BJ (cell line): ENCODE results near the gene PXDN. TPM values are rescaled to one million over a fixed set of nuclear protein-coding genes. Genes with fewer than 3 reads are reported as not detected.

Experiments
- CTCF ChIA-PET: fragments of 350-600 bp; formaldehyde crosslinking; extraction: SDS; loops from one replicate; lab custom pipeline; 2021; ENCODE audit warnings: antibody characterized with exemption, inconsistent platforms; lab: Yijun Ruan, JAX
- POLR2A ChIA-PET: fragments of 300-600 bp; sonication (Branson Sonifier 250); formaldehyde crosslinking; extraction: SDS; loops from one replicate; lab custom pipeline; 2021; ENCODE audit warnings: antibody characterized with exemption; lab: Charles Lee
- DNase-seq: peaks from one replicate; pipeline ENCODE4 v3.0.0-alpha.2; 2011; ENCODE audit warnings: low read depth
- H3K27me3 ChIP-seq: 2 replicates; pipeline ENCODE4 v1.6.0; 2011; ENCODE audit warnings: low read length; ENCODE audit not compliant: control insufficient read depth, insufficient read depth
- H3K36me3 ChIP-seq: 2 replicates; pipeline ENCODE4 v1.5.1; 2011; ENCODE audit warnings: low read length; ENCODE audit not compliant: control insufficient read depth, insufficient read depth
- H3K4me3 ChIP-seq: 2 replicates; pipeline ENCODE4 v1.5.1; 2011; ENCODE audit warnings: low read depth, mild to moderate bottlenecking, control low read depth, low read length
- polyA plus RNA-seq: library from polyadenylated mRNA; depleted of rRNA; stranded (reverse); fragments of >200 nt; gene quantifications from 2 replicates; pipeline ENCODE4 v1.2.3, GENCODE V29; 2011
- TF ChIP-seq, protein P1 (sequence below): IDR thresholded peaks from 2 replicates; pipeline ENCODE4 v1.5.1; 2011; ENCODE audit warnings: low read depth, mild to moderate bottlenecking, control low read depth, inconsistent platforms, low read length, moderate library complexity; ENCODE audit not compliant: insufficient read depth

PXDN gene
- polyA plus RNA-seq, 1 experiment = 212 TPM

DNA sequence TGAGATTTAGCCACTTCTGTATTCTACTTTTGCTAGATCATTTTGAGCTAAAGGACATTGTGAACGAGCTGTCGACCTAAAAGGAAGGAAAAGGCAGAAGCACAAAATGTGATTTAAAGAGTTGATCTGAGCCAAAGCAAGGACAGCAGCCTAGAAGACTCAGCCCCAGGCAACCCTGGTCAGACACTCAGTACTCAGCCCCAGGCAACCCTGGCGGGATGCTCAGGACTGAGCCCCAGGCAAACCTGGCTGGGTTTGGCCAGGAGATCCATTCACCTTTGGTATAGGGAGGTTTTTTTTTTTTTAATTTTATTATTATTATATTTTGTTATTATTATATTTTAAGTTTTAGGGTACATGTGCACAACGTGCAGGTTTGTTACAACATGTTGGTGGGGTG is 34.3 kb upstream of the PXDN start:
- Histone ChIP-seq H3K4me3 (no peak overlapping the region), H3K27me3 (peaks cover 2% of the 10 kb centered on the region; the same call in 1 of the 2 replicates), H3K36me3 (no peaks in the 10 kb centered on the region)
- DNase-seq = no peak
- ChIA-PET POLR2A (no interaction called here), CTCF (interaction anchor here (1.2 to 3.2 kb wide), 3 partner anchors 10 to 227 kb away, joined by 3 to 20 read pairs (median 3); no protein-coding TSS in a partner anchor)
- TF ChIP-seq, protein P1, sequence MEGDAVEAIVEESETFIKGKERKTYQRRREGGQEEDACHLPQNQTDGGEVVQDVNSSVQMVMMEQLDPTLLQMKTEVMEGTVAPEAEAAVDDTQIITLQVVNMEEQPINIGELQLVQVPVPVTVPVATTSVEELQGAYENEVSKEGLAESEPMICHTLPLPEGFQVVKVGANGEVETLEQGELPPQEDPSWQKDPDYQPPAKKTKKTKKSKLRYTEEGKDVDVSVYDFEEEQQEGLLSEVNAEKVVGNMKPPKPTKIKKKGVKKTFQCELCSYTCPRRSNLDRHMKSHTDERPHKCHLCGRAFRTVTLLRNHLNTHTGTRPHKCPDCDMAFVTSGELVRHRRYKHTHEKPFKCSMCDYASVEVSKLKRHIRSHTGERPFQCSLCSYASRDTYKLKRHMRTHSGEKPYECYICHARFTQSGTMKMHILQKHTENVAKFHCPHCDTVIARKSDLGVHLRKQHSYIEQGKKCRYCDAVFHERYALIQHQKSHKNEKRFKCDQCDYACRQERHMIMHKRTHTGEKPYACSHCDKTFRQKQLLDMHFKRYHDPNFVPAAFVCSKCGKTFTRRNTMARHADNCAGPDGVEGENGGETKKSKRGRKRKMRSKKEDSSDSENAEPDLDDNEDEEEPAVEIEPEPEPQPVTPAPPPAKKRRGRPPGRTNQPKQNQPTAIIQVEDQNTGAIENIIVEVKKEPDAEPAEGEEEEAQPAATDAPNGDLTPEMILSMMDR = no peak

DNA sequence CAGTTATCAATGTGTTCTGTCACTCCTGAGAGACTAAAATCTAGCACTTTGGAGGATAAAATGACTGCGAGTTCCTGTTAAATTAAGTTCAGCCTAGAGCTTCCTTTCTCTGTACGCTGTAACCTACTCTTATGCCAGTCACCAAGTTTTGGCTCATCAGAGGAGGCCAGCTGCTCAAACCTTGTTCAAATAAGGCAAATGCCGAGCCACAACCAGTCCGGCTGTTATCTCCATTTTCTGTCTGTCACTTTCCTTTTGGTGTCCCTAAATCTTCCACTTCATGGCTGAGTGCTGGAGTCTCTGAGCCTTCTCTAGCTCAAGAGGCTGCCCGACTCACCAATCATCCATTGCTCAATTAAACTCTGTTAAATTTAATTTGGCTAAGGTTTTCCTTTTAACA is 33.5 kb upstream of the PXDN start:
- no peak for DNase-seq
- Histone ChIP-seq H3K4me3 (no peak overlapping the region), H3K36me3 (no peaks in the 10 kb centered on the region), H3K27me3 (peaks cover 2% of the 10 kb centered on the region; the same call in 1 of the 2 replicates)
- CTCF ChIA-PET = interaction anchor here (0.8 to 3.2 kb wide), 5 partner anchors 9 to 226 kb away, joined by 3 to 20 read pairs (median 3); no protein-coding TSS in a partner anchor
- TF ChIP-seq, protein P1 = no peak
- POLR2A ChIA-PET = no interaction called here

DNA sequence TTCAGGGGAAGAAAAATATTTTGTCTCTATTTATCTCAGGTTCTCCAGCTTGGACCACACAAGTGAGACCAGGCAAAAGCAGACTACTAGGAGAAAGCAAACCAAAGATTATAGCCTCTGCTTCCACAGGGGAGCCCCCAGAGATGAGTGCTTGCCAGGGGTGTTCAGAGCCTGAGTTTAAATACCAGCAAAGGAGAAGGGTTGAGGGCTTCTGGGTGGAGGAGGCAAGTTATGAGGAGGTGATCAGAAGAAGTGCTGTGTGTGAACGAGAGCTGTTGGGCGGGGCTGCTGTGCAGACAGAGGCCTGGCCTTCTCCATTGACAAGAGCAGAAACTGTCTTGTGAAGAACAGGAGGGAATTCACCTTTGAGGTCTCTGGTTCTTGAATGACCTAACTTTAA is 32.8 kb upstream of the PXDN start:
- ChIA-PET CTCF (interaction anchor here (0.9 to 3.2 kb wide), 3 partner anchors 8 to 51 kb away, joined by 3 to 20 read pairs (median 3); no protein-coding TSS in a partner anchor), POLR2A (no interaction called here)
- TF ChIP-seq, protein P1 = no peak
- no peaks in the 10 kb centered on the region for H3K36me3 ChIP-seq
- 0 out of 2 replicates have a peak, but pooled peaks cover 2% of the 10 kb centered on the region for H3K27me3 ChIP-seq
- DNase-seq = no peak
- H3K4me3 ChIP-seq = no peak overlapping the region

DNA sequence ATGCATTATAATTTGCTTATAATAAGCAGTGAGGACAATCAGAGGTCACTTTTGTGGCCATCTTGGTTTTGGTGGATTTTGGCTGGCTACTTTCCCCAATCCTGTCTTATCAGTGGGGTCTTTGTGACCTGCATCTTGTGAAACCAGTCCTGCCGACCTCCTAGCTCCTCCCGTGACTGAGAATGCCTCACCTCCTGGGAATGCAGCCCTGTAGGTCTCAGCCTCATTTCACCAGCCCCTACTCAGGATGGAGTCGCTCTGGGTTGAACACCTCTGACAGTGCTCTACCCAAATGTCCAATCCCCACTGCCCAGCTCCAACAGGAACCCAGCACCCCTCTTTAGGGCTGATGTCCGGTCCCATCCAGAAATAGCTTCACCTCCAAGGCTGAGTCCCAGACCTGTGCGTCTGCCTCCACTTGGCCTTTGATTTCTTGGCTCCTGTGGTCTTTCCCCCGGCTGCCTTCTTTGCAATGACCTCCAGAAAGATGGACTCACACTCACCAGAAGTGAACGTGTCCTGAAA is 31.3 kb upstream of the PXDN start:
- ChIA-PET POLR2A (no interaction called here), CTCF (interaction anchor here (2.5 kb wide), 1 partner anchor 9 kb away, joined by 7 read pairs; no protein-coding TSS in a partner anchor)
- TF ChIP-seq, protein P1 = no peak
- H3K36me3 ChIP-seq = no peaks in the 10 kb centered on the region
- no peak overlapping the region for H3K4me3 ChIP-seq
- no peaks in the 10 kb centered on the region for H3K27me3 ChIP-seq
- DNase-seq = no peak

DNA sequence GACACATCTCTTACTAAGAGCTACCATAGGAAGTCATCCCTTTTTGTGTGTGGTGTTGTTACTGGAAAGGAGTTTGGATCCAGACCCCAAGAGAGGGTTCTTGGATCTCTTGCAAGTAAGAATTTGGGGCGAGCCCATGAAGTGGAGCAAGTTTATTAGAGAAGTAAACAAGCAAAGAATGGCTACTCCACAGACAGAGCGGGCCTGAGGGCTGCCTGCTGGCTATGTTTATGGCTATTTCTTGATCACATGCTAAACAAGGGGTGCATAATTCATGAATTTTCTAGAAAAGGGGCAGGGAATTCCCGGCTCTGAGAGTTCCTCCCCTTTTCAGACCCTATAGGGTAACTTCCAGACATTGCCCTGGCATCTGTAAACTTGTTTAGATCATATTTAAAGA is 30.6 kb upstream of the PXDN start:
- H3K27me3 ChIP-seq = no peaks in the 10 kb centered on the region

More for the DNA sequence above, 30.6 kb upstream of the PXDN start:
- ChIA-PET CTCF (interaction anchor here (2.5 kb wide), 1 partner anchor 9 kb away, joined by 7 read pairs; no protein-coding TSS in a partner anchor), POLR2A (no interaction called here)
- TF ChIP-seq, protein P1 = no peak
- no peak for DNase-seq
- H3K4me3 ChIP-seq = no peak overlapping the region
- H3K36me3 ChIP-seq = no peaks in the 10 kb centered on the region
